ENCODE data around the gene MED26. TPM values are rescaled to one million over a fixed set of nuclear protein-coding genes. Genes with fewer than 3 reads are reported as not detected.

MED26 gene
- total and polyA plus RNA-seq, 10 of the 15 experiments (the other 5 are each of a cell fraction or from before 2014, with no cell fraction given): 1.1 to 21.4 (median 9.7) TPM

DNA sequence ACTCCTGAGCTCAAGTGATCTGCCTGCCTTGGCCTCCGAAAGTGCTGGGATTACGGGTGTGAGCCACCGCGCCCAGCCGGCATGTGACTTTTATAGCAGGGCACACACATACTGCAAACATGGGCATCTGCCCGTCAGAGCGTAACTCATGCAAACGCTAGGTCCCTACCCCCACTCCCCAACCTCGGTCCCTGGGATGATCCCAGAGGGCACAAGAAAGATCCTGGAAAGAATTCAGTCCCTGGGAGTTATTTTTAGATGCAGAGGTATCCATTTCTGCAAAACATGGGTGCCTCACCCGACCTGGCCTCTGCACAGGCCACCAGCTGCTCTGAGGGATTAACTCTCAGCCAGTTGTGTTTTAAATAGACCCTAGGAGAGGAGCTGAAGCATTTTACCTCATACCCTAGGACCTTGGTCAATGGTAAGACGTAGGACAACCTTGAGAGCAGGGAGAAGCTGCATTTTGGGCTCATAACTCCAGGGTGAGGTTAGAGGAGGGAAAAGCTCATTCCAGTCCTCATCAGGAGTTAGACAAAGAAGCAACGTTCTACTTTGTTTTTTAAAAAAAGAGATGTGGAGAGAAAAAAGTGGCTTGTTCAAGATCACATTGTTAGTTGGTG is 43.8 kb upstream of the MED26 start:
- Histone ChIP-seq H3K27ac (ENCODE audit: control insufficient read depth, insufficient read depth) (no peak overlapping the region), H3K4me2 (ENCODE audit: control insufficient read depth, insufficient read depth) (no peak overlapping the region), H2AFZ (ENCODE audit: control insufficient read depth, low read depth, low read length) (no peak overlapping the region), H3K27me3 (replicated peaks in 1 of 2; ENCODE audit: control insufficient read depth in 2 of 2, insufficient read depth in 2 of 2, low read length in 1 of 2) (no peaks in the 10 kb centered on the region), H3K4me3 (no peak overlapping the region), H3K4me1 (ENCODE audit: control insufficient read depth, insufficient read depth, low read length) (no peaks in the 10 kb centered on the region), H3K79me2 (ENCODE audit: control insufficient read depth, insufficient read depth, low read length) (peaks cover 3% of the 10 kb centered on the region; the same call in 1 of the 2 replicates), H3K36me3 (ENCODE audit: control insufficient read depth in 2 of 2, insufficient read depth in 2 of 2, low read length in 1 of 2) (peaks cover 0 to 2% of the 10 kb centered on the region in 2 experiments; a peak in 3 of 4 replicates), H4K20me1 (ENCODE audit: control insufficient read depth, insufficient read depth) (no peaks in the 10 kb centered on the region), H3K9me3 (replicated peaks; ENCODE audit: control insufficient read depth, insufficient read depth, low read length) (no peaks in the 10 kb centered on the region), H3K9ac (ENCODE audit: control insufficient read depth, insufficient read depth, low read length) (no peak overlapping the region)
- ChIA-PET RAD21 (ENCODE audit: unreplicated experiment) (interaction anchor here (0.8 to 0.9 kb wide), 2 partner anchors 84 to 122 kb away, joined by 3 to 4 read pairs; no protein-coding TSS in a partner anchor), POLR2A (interaction anchor here (0.5 to 0.6 kb wide), 3 partner anchors 474 to 1150 kb away, joined by 3 to 4 read pairs (median 3); partner anchors contain the start of gene AP1M1), SMC1A (ENCODE audit: uncharacterized antibody, unreplicated experiment) (interaction anchor here (0.9 to 1.1 kb wide), 2 partner anchors 8 to 11 kb away, joined by 3 read pairs; partner anchors contain the start of gene TMEM38A), CTCF (no interaction called here)
- 83% methylated on average over 12 of the region's 12 CpGs for WGBS (ENCODE audit: insufficient coverage, insufficient replicate concordance, low lambda C conversion rate, missing lambda C conversion rate)
- in situ Hi-C loops (cut with MboI) (no loop called here), intact Hi-C loops (cut with micrococcal nuclease; ENCODE audit: unreplicated experiment) (no loop called here)
- no peak for ATAC-seq
- FAIRE-seq: no peak
- BruUV-seq (replicated peaks): no TSS peak
- DNase-seq (ENCODE audit: low read depth, low spot score): no peak
- TF ChIP-seq RFX5 (IDR thresholded peaks at IDR 0.05; ENCODE audit: low read depth, low read length): no peak

DNA sequence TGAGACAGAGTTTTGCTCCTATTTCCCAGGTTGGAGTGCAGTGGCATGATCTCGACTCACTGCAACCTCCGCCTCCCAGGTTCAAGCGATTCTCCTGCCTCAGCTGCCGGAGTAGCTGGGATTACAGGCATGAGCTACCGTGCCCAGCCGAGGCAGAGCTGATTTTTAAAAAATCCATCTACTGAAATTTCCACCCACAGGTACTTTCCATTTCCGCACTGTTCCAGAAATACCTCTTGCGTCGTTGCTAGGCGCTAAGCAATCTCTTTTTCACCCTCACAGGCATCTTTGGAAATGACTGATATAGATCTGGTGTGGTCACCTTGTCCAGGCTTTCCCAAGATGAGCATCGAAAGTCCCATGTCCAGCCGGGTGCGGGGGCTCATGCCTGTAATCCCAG is 42.3 kb upstream of the MED26 start:
- H3K4me1 ChIP-seq (ENCODE audit: control insufficient read depth, insufficient read depth, low read length): no peaks in the 10 kb centered on the region
- WGBS (ENCODE audit: insufficient coverage, insufficient replicate concordance, low lambda C conversion rate, missing lambda C conversion rate): 97% methylated on average over 13 of the region's 13 CpGs
- no peaks in the 10 kb centered on the region for H3K9me3 ChIP-seq (replicated peaks; ENCODE audit: control insufficient read depth, insufficient read depth, low read length)
- no peaks in the 10 kb centered on the region for H3K27me3 ChIP-seq (replicated peaks in 1 of 2; ENCODE audit: control insufficient read depth in 2 of 2, insufficient read depth in 2 of 2, low read length in 1 of 2)
- no peaks in the 10 kb centered on the region for H4K20me1 ChIP-seq (ENCODE audit: control insufficient read depth, insufficient read depth)
- no peak overlapping the region for H3K9ac ChIP-seq (ENCODE audit: control insufficient read depth, insufficient read depth, low read length)
- DNase-seq (ENCODE audit: low read depth, low spot score) (no peak), FAIRE-seq (no peak), ATAC-seq (no peak)
- BruUV-seq (replicated peaks): no TSS peak
- ChIA-PET POLR2A (interaction anchor here (0.7 kb wide), 1 partner anchor 16 kb away, joined by 4 read pairs; no protein-coding TSS in a partner anchor), CTCF (interaction anchor here (0.6 kb wide), 1 partner anchor 735 kb away, joined by 3 read pairs; the partner anchor contains the start of gene BST2), SMC1A (ENCODE audit: uncharacterized antibody, unreplicated experiment) (no interaction called here), RAD21 (ENCODE audit: unreplicated experiment) (no interaction called here)
- no peak overlapping the region for H2AFZ ChIP-seq (ENCODE audit: control insufficient read depth, low read depth, low read length)
- peaks cover 0 to 2% of the 10 kb centered on the region in 2 experiments; a peak in 3 of 4 replicates for H3K36me3 ChIP-seq (ENCODE audit: control insufficient read depth in 2 of 2, insufficient read depth in 2 of 2, low read length in 1 of 2)
- H3K79me2 ChIP-seq (ENCODE audit: control insufficient read depth, insufficient read depth, low read length): peaks cover 3% of the 10 kb centered on the region; the same call in 1 of the 2 replicates
- no peak overlapping the region for H3K27ac ChIP-seq (ENCODE audit: control insufficient read depth, insufficient read depth)
- intact Hi-C loops (cut with micrococcal nuclease; ENCODE audit: unreplicated experiment): no loop called here
- in situ Hi-C loops (cut with MboI): no loop called here
- H3K4me2 ChIP-seq (ENCODE audit: control insufficient read depth, insufficient read depth): no peak overlapping the region
- H3K4me3 ChIP-seq: no peak overlapping the region
- no peak for TF ChIP-seq MYB (IDR thresholded peaks at IDR 0.05; ENCODE audit: borderline replicate concordance, low read depth, low read length)
- TF ChIP-seq, protein P1, sequence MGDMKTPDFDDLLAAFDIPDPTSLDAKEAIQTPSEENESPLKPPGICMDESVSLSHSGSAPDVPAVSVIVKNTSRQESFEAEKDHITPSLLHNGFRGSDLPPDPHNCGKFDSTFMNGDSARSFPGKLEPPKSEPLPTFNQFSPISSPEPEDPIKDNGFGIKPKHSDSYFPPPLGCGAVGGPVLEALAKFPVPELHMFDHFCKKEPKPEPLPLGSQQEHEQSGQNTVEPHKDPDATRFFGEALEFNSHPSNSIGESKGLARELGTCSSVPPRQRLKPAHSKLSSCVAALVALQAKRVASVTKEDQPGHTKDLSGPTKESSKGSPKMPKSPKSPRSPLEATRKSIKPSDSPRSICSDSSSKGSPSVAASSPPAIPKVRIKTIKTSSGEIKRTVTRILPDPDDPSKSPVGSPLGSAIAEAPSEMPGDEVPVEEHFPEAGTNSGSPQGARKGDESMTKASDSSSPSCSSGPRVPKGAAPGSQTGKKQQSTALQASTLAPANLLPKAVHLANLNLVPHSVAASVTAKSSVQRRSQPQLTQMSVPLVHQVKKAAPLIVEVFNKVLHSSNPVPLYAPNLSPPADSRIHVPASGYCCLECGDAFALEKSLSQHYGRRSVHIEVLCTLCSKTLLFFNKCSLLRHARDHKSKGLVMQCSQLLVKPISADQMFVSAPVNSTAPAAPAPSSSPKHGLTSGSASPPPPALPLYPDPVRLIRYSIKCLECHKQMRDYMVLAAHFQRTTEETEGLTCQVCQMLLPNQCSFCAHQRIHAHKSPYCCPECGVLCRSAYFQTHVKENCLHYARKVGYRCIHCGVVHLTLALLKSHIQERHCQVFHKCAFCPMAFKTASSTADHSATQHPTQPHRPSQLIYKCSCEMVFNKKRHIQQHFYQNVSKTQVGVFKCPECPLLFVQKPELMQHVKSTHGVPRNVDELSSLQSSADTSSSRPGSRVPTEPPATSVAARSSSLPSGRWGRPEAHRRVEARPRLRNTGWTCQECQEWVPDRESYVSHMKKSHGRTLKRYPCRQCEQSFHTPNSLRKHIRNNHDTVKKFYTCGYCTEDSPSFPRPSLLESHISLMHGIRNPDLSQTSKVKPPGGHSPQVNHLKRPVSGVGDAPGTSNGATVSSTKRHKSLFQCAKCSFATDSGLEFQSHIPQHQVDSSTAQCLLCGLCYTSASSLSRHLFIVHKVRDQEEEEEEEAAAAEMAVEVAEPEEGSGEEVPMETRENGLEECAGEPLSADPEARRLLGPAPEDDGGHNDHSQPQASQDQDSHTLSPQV (IDR thresholded peaks at IDR 0.05): no peak
- TF ChIP-seq FOS (IDR thresholded peaks at IDR 0.05; ENCODE audit: borderline replicate concordance, extremely low read depth, insufficient read length): no peak
- no peak for TF ChIP-seq SREBF1 (IDR thresholded peaks at IDR 0.05; ENCODE audit: low read length)
- no peak for TF ChIP-seq NFYA (IDR thresholded peaks at IDR 0.05; ENCODE audit: borderline replicate concordance, low read depth, low read length)
- TF ChIP-seq GABPA (IDR thresholded peaks at IDR 0.05; ENCODE audit: low read depth): no peak
- TF ChIP-seq SPI1 (IDR thresholded peaks at IDR 0.05; ENCODE audit: borderline replicate concordance, insufficient read depth, low read depth, low read length): no peak
- TF ChIP-seq HDAC2 (IDR thresholded peaks at IDR 0.05): no peak
- no peak for TF ChIP-seq GATAD2B (conservative IDR thresholded peaks at IDR 0.05; ENCODE audit: low read depth)

All from GM12878 (cell line).